ENCODE measurements around the gene CCDC85A. TPM values are rescaled to one million over a fixed set of nuclear protein-coding genes. Genes with fewer than 3 reads are reported as not detected.

The CCDC85A gene
- total and polyA plus RNA-seq, 2 of the 4 experiments (the other 2 are of a cell fraction), result 1.1 to 2.2 TPM

GRCh38 chr2:56287974-56288373 lies 104.2 kb downstream of the CCDC85A start:
- ATAC-seq (ENCODE audit: low read depth), result no peak
- H2AK9ac ChIP-seq (replicated peaks; ENCODE audit: low read depth, low read length, poor library complexity), result no peak overlapping the region
- no peaks in the 10 kb centered on the region for H3K79me1 ChIP-seq (ENCODE audit: low read depth in 1 of 2, low read length in 2 of 2)
- no peaks in the 10 kb centered on the region for H3K4me1 ChIP-seq (ENCODE audit: control insufficient read depth, insufficient read depth, low read length)
- H3K27ac ChIP-seq (ENCODE audit: insufficient read depth, low read length), result no peak overlapping the region
- H2BK120ac ChIP-seq (ENCODE audit: low read depth, low read length), result no peak overlapping the region
- dilution Hi-C loops (cut with HindIII; ENCODE audit: low sequenced_read_pairs, unreplicated experiment) (no loop called here), in situ Hi-C loops (cut with MboI; ENCODE audit: low sequenced_read_pairs) (no loop called here), intact Hi-C loops (cut with micrococcal nuclease) (no loop called here)
- H3K14ac ChIP-seq (replicated peaks; ENCODE audit: low read depth, low read length), result no peak overlapping the region
- DNase-seq, result no peak
- no peaks in the 10 kb centered on the region for H3K9me3 ChIP-seq (ENCODE audit: control insufficient read depth, insufficient read depth, low read length)
- TF ChIP-seq BHLHE40 (IDR thresholded peaks at IDR 0.05; ENCODE audit: low read depth, low read length) (no peak), ELK1 (IDR thresholded peaks at IDR 0.05; ENCODE audit: borderline replicate concordance, low read depth, low read length) (no peak), SMC3 (IDR thresholded peaks at IDR 0.05; ENCODE audit: low read depth, low read length) (no peak)
- H3K18ac ChIP-seq (ENCODE audit: low read depth, low read length), result no peak overlapping the region
- no peak overlapping the region for H3K23ac ChIP-seq (ENCODE audit: low read depth, low read length)
- no peaks in the 10 kb centered on the region for H3K36me3 ChIP-seq (ENCODE audit: control insufficient read depth, insufficient read depth, low read length)
- H3K9ac ChIP-seq (ENCODE audit: low read depth, low read length), result no peak overlapping the region
- H2BK5ac ChIP-seq (ENCODE audit: low read depth, low read length, poor library complexity, severe bottlenecking), result no peak overlapping the region
- H3K9me1 ChIP-seq (ENCODE audit: insufficient read depth, low read length), result no peaks in the 10 kb centered on the region
- H4K20me1 ChIP-seq (ENCODE audit: insufficient read depth, low read length), result no peaks in the 10 kb centered on the region
- no peak overlapping the region for H4K91ac ChIP-seq (ENCODE audit: insufficient read depth, low read depth, low read length)
- H2AK5ac ChIP-seq (ENCODE audit: low read depth, low read length), result no peak overlapping the region
- H4K8ac ChIP-seq (ENCODE audit: low read depth in 2 of 2, low read length in 2 of 2), result no peak overlapping the region
- no CpG with 5 or more reads among the region's 2 CpGs for WGBS, 2 experiments (ENCODE audit: extremely low coverage in 2 of 2, insufficient read length in 1 of 2)
- H2BK20ac ChIP-seq (ENCODE audit: low read depth, low read length), result no peak overlapping the region
- no peak overlapping the region for H3K4me2 ChIP-seq (ENCODE audit: low read depth, low read length)
- no TSS peak for BruUV-seq (replicated peaks)
- no peak overlapping the region for H3K4me3 ChIP-seq (ENCODE audit: insufficient read depth, low read depth, low read length)
- CTCF ChIA-PET, result no interaction called here
- H3K56ac ChIP-seq (ENCODE audit: extremely low read depth, insufficient read depth, low read length), result no peak overlapping the region
- no peak overlapping the region for H4K5ac ChIP-seq (ENCODE audit: low read depth, low read length)
- POLR2A ChIA-PET (ENCODE audit: unreplicated experiment), result no interaction called here
- H2BK15ac ChIP-seq (ENCODE audit: low read depth, low read length), result no peak overlapping the region
- no peaks in the 10 kb centered on the region for H3K27me3 ChIP-seq (ENCODE audit: control insufficient read depth, insufficient read depth, low read length)
- no peak overlapping the region for H2AFZ ChIP-seq (replicated peaks; ENCODE audit: low read length, poor library complexity)
- H3K4ac ChIP-seq (ENCODE audit: low read depth, low read length), result no peak overlapping the region

All from IMR-90 (cell line).